Mesothelial cell of epicardium (in vitro differentiated cells): Measurements from ENCODE around the gene RASGRP2. TPM values are rescaled to one million over a fixed set of nuclear protein-coding genes. Genes with fewer than 3 reads are reported as not detected.

Experiments used
- DNase-seq, 2 experiments: peaks; one replicate each; pipeline ENCODE4 v3.0.0; 2021; ENCODE audit warnings: low spot score in 2 of 2; ENCODE audit not compliant: unreplicated experiment in 2 of 2
- H3K27ac Mint-ChIP-seq: 2 replicates; pipeline ENCODE4 v1.8.0; 2021; ENCODE audit warnings: mixed read lengths
- H3K27me3 Mint-ChIP-seq: 2 replicates; pipeline ENCODE4 v1.8.0; 2021; ENCODE audit warnings: low read depth, mixed read lengths
- H3K36me3 Mint-ChIP-seq: 2 replicates; pipeline ENCODE4 v1.8.0; 2021; ENCODE audit warnings: mixed read lengths
- H3K4me1 Mint-ChIP-seq: 2 replicates; pipeline ENCODE4 v1.8.0; 2021; ENCODE audit warnings: mixed read lengths
- H3K4me3 Mint-ChIP-seq: 2 replicates; pipeline ENCODE4 v1.8.0; 2021; ENCODE audit warnings: mild to moderate bottlenecking, moderate library complexity, mixed read lengths
- H3K9me3 Mint-ChIP-seq: 2 replicates; pipeline ENCODE4 v1.8.0; 2021; ENCODE audit warnings: mixed read lengths
- total RNA-seq: library from RNA; stranded (reverse); gene quantifications from 3 replicates; pipeline ENCODE4 v1.2.1, GENCODE V29; 2021
- TF ChIP-seq, protein P1 (sequence below): fragments of 200-600 bp; sonication (generic); IDR thresholded peaks from one replicate; pipeline ENCODE4 v1.5.0; 2021; ENCODE audit warnings: antibody characterized with exemption; ENCODE audit not compliant: unreplicated experiment

RASGRP2 gene
- total RNA-seq, 1 donor from 2014 or later: 1.4 TPM

GRCh38 chr11:64735725-64736259 lies 8.2 kb downstream of the RASGRP2 start:
- TF ChIP-seq, protein P1, sequence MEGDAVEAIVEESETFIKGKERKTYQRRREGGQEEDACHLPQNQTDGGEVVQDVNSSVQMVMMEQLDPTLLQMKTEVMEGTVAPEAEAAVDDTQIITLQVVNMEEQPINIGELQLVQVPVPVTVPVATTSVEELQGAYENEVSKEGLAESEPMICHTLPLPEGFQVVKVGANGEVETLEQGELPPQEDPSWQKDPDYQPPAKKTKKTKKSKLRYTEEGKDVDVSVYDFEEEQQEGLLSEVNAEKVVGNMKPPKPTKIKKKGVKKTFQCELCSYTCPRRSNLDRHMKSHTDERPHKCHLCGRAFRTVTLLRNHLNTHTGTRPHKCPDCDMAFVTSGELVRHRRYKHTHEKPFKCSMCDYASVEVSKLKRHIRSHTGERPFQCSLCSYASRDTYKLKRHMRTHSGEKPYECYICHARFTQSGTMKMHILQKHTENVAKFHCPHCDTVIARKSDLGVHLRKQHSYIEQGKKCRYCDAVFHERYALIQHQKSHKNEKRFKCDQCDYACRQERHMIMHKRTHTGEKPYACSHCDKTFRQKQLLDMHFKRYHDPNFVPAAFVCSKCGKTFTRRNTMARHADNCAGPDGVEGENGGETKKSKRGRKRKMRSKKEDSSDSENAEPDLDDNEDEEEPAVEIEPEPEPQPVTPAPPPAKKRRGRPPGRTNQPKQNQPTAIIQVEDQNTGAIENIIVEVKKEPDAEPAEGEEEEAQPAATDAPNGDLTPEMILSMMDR: no peak
- Mint-ChIP-seq H3K9me3 (no peaks in the 10 kb centered on the region), H3K4me1 (no peaks in the 10 kb centered on the region), H3K27me3 (peaks cover 58% of the 10 kb centered on the region), H3K27ac (no peak overlapping the region), H3K36me3 (no peaks in the 10 kb centered on the region), H3K4me3 (no peak overlapping the region)
- DNase-seq: no peak

GRCh38 chr11:64734811-64735724 lies 8.9 kb downstream of the RASGRP2 start:
- Mint-ChIP-seq H3K4me1 (no peaks in the 10 kb centered on the region), H3K27me3 (peaks cover 58% of the 10 kb centered on the region), H3K9me3 (no peaks in the 10 kb centered on the region), H3K27ac (no peak overlapping the region), H3K36me3 (no peaks in the 10 kb centered on the region), H3K4me3 (no peak overlapping the region)
- TF ChIP-seq, protein P1: no peak
- no peak for DNase-seq

DNA sequence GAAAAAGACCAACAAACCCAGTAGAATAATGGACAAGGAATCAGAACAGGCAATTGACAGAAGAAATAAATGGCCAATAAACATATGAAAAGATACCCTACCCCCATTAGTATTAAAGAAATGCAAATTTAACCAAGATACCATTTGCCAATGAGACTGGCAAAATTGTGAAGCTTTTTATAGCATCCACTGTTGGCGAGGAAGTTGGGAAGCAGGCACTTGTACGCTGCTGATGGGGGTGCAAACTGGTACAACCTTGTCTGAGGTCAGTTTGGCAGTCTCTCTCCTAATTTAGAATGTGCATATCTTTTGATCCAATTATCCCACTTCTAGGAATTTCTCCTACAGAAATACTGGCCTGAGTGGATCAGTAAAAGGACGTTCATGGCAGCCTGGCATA lies 12.3 kb downstream of the RASGRP2 start:
- H3K27ac Mint-ChIP-seq: no peak overlapping the region
- TF ChIP-seq, protein P1: no peak
- H3K27me3 Mint-ChIP-seq: peaks cover 61% of the 10 kb centered on the region
- H3K4me3 Mint-ChIP-seq: no peak overlapping the region
- no peaks in the 10 kb centered on the region for H3K4me1 Mint-ChIP-seq
- no peak for DNase-seq
- no peaks in the 10 kb centered on the region for H3K36me3 Mint-ChIP-seq
- no peaks in the 10 kb centered on the region for H3K9me3 Mint-ChIP-seq

DNA sequence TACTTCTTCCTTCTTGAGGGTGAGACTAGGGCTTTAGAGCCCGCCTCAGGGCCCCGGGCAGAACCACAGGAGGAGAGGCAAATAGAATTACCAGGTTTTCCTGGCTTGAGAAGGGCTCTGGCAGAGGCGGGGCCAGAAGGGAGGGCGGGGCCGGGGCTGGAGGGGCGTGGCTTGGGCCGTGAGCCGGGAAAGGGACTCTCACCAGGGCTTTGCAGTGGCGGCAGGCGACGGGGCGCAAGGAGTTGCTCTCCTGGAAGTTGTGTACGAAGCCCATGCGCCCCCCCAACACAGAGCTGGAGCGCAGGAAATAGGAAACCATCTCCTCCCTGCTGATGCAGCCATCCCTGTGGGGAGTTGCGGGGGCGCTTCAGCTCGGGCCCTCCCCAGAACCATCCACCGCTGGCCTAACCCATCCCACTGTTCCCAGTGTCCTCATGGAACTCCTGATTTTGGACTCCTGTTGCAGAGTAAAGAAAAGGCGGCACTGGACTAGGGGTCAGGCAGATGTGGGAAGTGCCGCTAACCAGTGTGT lies 14.0 kb downstream of the RASGRP2 start:
- Mint-ChIP-seq H3K9me3 (no peaks in the 10 kb centered on the region), H3K36me3 (no peaks in the 10 kb centered on the region), H3K4me3 (no peak overlapping the region), H3K27ac (no peak overlapping the region), H3K4me1 (no peaks in the 10 kb centered on the region), H3K27me3 (peaks cover 66% of the 10 kb centered on the region)
- TF ChIP-seq, protein P1: no peak
- no peak for DNase-seq

- no peaks in the 10 kb centered on the region for H3K36me3 Mint-ChIP-seq
- H3K9me3 Mint-ChIP-seq: no peaks in the 10 kb centered on the region
- TF ChIP-seq, protein P1: no peak
- no peak overlapping the region for H3K4me3 Mint-ChIP-seq
- no peak overlapping the region for H3K27ac Mint-ChIP-seq
- DNase-seq: no peak
- peaks cover 67% of the 10 kb centered on the region for H3K27me3 Mint-ChIP-seq
- H3K4me1 Mint-ChIP-seq: no peaks in the 10 kb centered on the region
Observed at GRCh38 chr11:64728757-64729365, 15.1 kb downstream of the RASGRP2 start.
